GM12864 (cell line): ENCODE measurements around the gene BTBD9.

Source experiments
- DNase-seq: peaks from one replicate; pipeline ENCODE4 v3.0.0-alpha.2; 2011; ENCODE audit warnings: low read depth
- H3K4me3 ChIP-seq: 2 replicates; pipeline ENCODE4 v1.5.1; 2011; ENCODE audit warnings: mild to moderate bottlenecking, low read depth, low read length, control low read depth
- CTCF ChIP-seq: IDR thresholded peaks from 2 replicates; pipeline ENCODE4 v1.5.1; 2011; ENCODE audit warnings: low read depth, mild to moderate bottlenecking, moderate library complexity, low read length, control low read depth, inconsistent platforms; ENCODE audit errors: missing control alignments

BTBD9 gene

DNA sequence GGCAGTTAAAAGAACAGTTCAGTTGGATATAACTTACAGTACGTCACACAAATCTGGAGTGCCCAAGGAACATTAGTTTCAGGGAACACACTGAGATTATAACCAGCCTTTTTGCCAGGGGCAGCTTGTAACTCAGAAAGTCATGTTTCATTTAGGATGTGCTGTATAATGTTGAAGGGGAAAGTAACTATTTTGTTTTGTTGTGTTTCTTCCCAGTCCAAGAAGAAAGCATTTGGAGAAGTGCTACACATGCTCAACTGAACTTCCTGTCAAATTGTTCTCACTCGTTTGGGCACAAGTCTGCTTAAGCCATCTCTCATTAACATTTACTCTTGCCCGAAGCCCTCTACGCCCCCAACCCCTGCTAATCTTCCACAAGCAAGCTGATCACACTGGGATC is 157.9 kb downstream of the BTBD9 start:
- no peak for TF ChIP-seq CTCF
- DNase-seq, result no peak
- no peak overlapping the region for H3K4me3 ChIP-seq

DNA sequence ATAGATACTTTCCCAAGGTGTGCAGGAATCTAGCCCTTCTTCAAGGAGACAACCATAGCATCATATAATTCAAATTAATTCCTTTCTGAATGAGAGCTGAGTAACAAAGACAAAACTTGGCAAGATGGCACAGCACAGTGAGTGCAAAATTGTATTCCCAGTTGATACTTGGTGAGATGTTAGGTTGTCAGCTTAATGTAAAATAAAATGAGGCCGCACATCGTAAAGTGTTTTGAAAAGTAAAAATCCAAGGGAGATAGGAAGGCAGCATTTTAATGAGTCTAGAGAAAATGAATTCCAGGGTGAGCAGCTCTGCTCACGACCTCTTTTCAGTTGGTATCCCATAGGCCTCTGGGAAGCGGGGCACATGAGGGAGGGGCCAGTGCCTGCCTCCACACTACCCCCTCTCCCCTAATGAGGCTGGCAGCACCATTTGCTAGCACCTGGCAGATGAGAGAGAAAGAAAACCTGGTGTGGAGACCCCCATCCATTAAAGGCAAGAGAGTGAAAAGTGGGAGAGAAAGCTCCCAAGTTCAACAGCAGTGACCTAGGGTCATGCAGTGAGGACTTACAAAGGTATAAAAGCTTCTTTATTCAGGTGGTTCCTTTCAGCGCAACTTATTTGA is 158.4 kb downstream of the BTBD9 start:
- no peak for TF ChIP-seq CTCF
- no peak for DNase-seq
- no peak overlapping the region for H3K4me3 ChIP-seq

GRCh38 chr6:38480036-38480435 is 159.7 kb downstream of the BTBD9 start:
- DNase-seq, result no peak
- no peak overlapping the region for H3K4me3 ChIP-seq
- TF ChIP-seq CTCF, result no peak

DNA sequence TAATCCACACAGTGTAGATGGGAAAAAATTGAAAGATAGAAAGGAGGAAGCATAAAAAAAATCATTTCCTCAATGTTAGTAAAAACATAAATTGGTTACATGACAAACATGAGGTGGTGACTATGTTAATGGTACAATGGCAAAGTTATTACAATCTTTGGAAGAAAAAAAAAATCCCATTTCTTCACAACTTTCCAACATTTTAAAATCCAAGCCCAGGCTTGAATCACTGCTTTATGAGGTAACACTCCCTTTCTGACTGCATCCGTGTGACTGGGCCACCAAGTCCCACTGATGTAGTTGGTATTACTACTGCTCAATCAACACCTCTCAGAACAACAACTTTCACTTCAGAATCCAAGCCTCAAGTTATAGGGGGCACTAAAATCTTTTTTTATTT is 160.4 kb downstream of the BTBD9 start:
- DNase-seq, result no peak
- no peak for TF ChIP-seq CTCF
- no peak overlapping the region for H3K4me3 ChIP-seq

- H3K4me3 ChIP-seq, result no peak overlapping the region
- no peak for TF ChIP-seq CTCF
- no peak for DNase-seq
Measured at GRCh38 chr6:38477680-38478260, 162.0 kb downstream of the BTBD9 start.

DNA sequence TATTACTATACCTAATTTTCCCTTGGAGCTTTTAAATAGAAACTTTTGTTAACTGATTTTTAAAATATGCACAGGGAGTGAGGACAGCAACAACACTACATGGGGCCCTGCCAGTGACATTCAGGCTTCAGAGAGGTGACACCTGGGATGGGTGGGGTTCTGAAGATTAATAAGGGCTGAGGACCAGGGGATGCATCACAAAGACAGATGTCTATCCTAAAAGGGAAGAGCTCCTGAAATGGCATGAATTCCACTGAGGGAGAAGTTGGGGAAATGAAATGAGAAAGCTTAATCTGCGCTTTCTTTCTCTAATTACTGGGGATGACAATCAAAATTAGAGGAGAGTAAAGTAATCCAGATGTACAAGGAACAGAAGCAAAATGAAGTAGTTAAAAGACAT is 162.8 kb downstream of the BTBD9 start:
- no peak for DNase-seq
- no peak overlapping the region for H3K4me3 ChIP-seq
- no peak for TF ChIP-seq CTCF

DNA sequence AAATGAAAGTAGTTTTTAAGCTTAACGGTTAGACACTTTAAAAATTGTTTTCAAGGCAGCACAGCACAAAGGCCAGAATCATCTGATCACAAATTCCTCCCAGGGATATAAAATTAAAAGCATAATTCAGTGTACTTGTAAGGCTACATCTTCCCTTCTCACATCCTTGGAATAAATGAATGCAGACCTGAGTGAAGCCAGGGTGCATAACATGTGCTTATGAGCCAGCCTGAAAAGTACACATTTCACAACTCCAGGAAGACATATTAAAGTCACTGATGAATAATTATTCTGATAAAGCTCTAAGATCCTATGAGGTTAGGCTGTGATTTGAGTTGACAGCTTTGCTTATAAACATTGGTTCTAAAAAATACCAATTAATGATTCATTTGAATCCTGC is 163.6 kb downstream of the BTBD9 start:
- no peak overlapping the region for H3K4me3 ChIP-seq
- no peak for TF ChIP-seq CTCF
- DNase-seq, result no peak
